Measurements from ENCODE around the gene DTNBP1.

The DTNBP1 gene

GRCh38 chr6:15553736-15554294 lies 109.0 kb downstream of the DTNBP1 start:
- TF ChIP-seq CTCF (conservative IDR thresholded peaks at IDR 0.05), result no peak
- H3K27ac ChIP-seq, result no peak overlapping the region

GRCh38 chr6:15553031-15553430 lies 109.8 kb downstream of the DTNBP1 start:
- H3K27ac ChIP-seq, result no peak overlapping the region
- TF ChIP-seq CTCF (conservative IDR thresholded peaks at IDR 0.05), result no peak

- no peak overlapping the region for H3K27ac ChIP-seq
- no peak for TF ChIP-seq CTCF (conservative IDR thresholded peaks at IDR 0.05)
Observed at GRCh38 chr6:15551798-15552197, 111.0 kb downstream of the DTNBP1 start.

GRCh38 chr6:15551262-15551661 lies 111.6 kb downstream of the DTNBP1 start:
- no peak for TF ChIP-seq CTCF (conservative IDR thresholded peaks at IDR 0.05)

GRCh38 chr6:15550546-15551123 lies 112.2 kb downstream of the DTNBP1 start:
- H3K27ac ChIP-seq, result no peak overlapping the region
- no peak for TF ChIP-seq CTCF (conservative IDR thresholded peaks at IDR 0.05)

More at GRCh38 chr6:15551262-15551661, 111.6 kb downstream of the DTNBP1 start:
- no peak overlapping the region for H3K27ac ChIP-seq

- no peak for TF ChIP-seq CTCF (conservative IDR thresholded peaks at IDR 0.05)
- no peak overlapping the region for H3K27ac ChIP-seq
Observed at GRCh38 chr6:15549371-15549770, 113.5 kb downstream of the DTNBP1 start.

GRCh38 chr6:15547400-15547799 lies 115.4 kb downstream of the DTNBP1 start:
- TF ChIP-seq CTCF (conservative IDR thresholded peaks at IDR 0.05), result no peak
- no peak overlapping the region for H3K27ac ChIP-seq
